ENCODE results near the gene MRPL38. TPM values are rescaled to one million over a fixed set of nuclear protein-coding genes. Genes with fewer than 3 reads are reported as not detected.
"Not testable (repeated sequence)": the region's sequence is repeated elsewhere in the genome, so short reads cannot be mapped to it uniquely, and the experiment has no call there.

Gene MRPL38
- total and polyA plus RNA-seq, 8 donors, result 9.3 to 244 (median 52.2) TPM

DNA sequence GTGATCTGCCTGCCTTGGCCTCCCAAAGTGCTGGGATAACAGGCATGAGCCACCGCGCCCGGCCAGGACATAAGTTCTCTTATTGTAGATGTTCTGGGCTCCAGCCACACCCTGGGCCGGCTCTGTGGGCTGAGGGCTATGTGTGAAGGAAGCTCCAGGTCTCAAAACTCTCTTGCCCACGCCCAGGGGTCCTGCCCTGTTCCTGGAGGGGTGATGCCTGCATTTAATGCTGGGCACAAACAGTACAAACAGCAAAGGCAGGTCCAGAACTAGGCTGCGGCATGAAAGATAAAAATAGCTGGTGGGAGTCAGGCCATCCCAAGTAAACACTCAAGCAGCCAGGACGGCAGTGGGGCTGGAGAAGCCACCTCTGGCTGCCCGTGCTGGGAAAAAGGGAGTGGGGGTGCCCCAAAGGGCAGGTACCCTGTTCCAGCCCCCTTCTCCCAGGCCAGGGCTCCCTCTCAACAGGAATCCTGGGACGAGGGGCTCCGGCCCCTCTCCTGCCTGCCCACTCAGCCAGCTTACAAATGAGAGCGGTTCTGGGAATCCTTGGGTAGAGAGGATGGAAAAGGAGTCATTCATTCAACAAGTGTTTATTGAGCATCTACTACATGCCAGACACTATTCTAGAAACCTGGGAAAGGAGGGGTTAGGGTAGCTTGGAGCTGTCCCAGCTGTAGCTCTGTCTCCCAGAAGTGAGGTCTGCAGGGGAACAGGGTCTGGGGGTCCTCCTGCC lies 30.9 kb downstream of the MRPL38 start:
- Histone ChIP-seq H3K36me3 (peaks cover 8 to 23% (median 18%) of the 10 kb centered on the region in 4 donors), H3K4me1 (peaks cover 53 to 91% (median 83%) of the 10 kb centered on the region in 4 donors), H3K4me3 (no peak overlapping the region), H3K9me3 (no peaks in the 10 kb centered on the region), H3K27me3 (peaks cover 0 to 12% (median 0%) of the 10 kb centered on the region in 3 donors), H3K27ac (peak overlapping the region; percentile 84 to 96 (median 91))
- TF ChIP-seq POLR2A (IDR thresholded peaks at IDR 0.05), result no peak
- TF ChIP-seq EP300 (IDR thresholded peaks at IDR 0.05), result no peak
- TF ChIP-seq, protein P1, sequence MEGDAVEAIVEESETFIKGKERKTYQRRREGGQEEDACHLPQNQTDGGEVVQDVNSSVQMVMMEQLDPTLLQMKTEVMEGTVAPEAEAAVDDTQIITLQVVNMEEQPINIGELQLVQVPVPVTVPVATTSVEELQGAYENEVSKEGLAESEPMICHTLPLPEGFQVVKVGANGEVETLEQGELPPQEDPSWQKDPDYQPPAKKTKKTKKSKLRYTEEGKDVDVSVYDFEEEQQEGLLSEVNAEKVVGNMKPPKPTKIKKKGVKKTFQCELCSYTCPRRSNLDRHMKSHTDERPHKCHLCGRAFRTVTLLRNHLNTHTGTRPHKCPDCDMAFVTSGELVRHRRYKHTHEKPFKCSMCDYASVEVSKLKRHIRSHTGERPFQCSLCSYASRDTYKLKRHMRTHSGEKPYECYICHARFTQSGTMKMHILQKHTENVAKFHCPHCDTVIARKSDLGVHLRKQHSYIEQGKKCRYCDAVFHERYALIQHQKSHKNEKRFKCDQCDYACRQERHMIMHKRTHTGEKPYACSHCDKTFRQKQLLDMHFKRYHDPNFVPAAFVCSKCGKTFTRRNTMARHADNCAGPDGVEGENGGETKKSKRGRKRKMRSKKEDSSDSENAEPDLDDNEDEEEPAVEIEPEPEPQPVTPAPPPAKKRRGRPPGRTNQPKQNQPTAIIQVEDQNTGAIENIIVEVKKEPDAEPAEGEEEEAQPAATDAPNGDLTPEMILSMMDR (IDR thresholded peaks at IDR 0.05), result no peak
- TF ChIP-seq POLR2AphosphoS5 (IDR thresholded peaks at IDR 0.05), result no peak
- WGBS, 5 donors, result 52 to 65% (median 56%) methylated on average over 10 to 11 of the region's 11 CpGs
- no peak for DNase-seq
- intact Hi-C loops (cut with DNase I; ENCODE audit: low total_unique reads), result no loop called here

DNA sequence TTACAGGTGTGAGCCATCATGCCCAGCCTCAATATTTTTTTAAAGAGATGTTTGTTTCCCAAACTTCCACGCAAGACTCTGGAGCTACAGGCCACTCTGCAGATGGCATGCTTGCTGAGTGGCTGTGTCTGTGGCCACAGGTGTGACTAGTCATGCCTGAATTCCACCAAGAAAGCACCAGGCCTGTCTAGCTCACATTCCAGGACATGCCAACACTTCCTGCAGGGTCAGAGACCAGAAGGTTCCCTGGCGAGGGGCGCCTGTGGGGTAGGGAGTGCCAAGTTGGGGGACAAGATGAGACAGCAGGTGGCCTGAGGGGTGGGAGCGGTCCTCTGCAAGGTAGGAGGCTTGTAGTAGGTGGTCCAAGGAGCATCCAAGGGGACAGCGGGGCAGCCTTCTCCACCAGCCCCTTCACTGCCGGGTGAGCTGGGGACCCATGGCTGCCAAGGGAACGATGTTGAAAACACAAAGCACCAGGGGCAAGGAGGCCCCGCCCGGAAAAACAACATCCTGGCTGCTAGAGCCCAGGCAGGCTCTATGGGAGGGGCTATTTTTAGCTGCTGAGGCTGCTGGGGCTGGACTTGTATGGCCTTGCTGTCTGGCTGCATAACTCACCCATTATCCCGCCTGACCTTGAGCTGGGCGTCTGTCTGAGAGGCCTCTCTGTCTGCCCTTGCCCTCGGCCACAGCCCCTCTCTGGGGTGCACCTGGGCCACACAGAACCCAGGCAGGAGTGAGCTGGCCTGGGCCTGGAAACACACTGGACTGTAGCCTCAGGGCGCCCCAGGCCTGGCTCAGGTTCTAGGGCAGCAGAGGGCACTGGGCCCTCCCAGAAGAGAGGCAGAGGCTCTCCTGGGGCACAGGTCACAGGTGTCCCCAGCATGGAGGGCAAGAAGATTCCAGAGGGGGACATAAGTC lies 32.0 kb downstream of the MRPL38 start:
- no peak for TF ChIP-seq EP300 (IDR thresholded peaks at IDR 0.05)
- TF ChIP-seq POLR2A (IDR thresholded peaks at IDR 0.05), result no peak
- TF ChIP-seq POLR2AphosphoS5 (IDR thresholded peaks at IDR 0.05), result peak in 1 of 3 donors; percentile 66
- TF ChIP-seq, protein P1 (IDR thresholded peaks at IDR 0.05), result no peak
- Histone ChIP-seq H3K4me1 (peaks cover 53 to 86% (median 79%) of the 10 kb centered on the region in 4 donors), H3K36me3 (peaks cover 8 to 23% (median 18%) of the 10 kb centered on the region in 4 donors), H3K27me3 (peaks cover 0 to 3% (median 0%) of the 10 kb centered on the region in 3 donors), H3K4me3 (no peak overlapping the region), H3K9me3 (no peaks in the 10 kb centered on the region), H3K27ac (peak overlapping the region; percentile 84 to 96 (median 91))
- WGBS, 5 donors, result 16 to 36% (median 26%) methylated on average over 9 to 13 of the region's 13 CpGs
- peak; percentile 76 to 93 for DNase-seq
- intact Hi-C loops (cut with DNase I; ENCODE audit: low total_unique reads), result no loop called here

DNA sequence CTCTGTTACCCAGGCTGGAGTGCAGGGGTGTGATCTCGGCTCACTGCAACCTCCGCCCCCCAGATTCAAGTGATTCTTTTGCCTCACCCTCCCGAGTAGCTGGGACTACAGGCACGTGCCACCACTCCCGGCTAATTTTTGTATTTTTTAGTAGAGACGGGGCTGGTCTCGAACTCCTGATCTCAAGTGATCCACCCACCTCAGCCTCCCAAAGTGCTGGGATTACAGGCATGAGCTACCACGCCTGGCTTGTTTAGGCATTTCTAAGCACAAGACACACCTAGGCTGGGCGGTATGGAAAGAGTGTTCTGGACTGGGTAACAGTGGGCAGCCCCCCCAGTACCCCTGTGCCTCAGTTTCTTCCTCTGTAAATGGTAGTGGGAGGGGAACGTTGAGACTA lies 34.5 kb downstream of the MRPL38 start:
- Histone ChIP-seq H3K36me3 (peaks cover 8 to 17% (median 16%) of the 10 kb centered on the region in 4 donors), H3K4me1 (peaks cover 33 to 62% (median 58%) of the 10 kb centered on the region in 4 donors), H3K4me3 (peak overlapping the region in 2 of 4 donors; percentile 4 to 22), H3K27ac (peak overlapping the region; percentile 74 to 88 (median 81))
- WGBS, 5 donors, result 66 to 77% (median 74%) methylated on average over 10 of the region's 10 CpGs
- intact Hi-C loops (cut with DNase I; ENCODE audit: low total_unique reads); DNase-seq; H3K27me3 ChIP-seq; H3K9me3 ChIP-seq: not testable (repeated sequence)

DNA sequence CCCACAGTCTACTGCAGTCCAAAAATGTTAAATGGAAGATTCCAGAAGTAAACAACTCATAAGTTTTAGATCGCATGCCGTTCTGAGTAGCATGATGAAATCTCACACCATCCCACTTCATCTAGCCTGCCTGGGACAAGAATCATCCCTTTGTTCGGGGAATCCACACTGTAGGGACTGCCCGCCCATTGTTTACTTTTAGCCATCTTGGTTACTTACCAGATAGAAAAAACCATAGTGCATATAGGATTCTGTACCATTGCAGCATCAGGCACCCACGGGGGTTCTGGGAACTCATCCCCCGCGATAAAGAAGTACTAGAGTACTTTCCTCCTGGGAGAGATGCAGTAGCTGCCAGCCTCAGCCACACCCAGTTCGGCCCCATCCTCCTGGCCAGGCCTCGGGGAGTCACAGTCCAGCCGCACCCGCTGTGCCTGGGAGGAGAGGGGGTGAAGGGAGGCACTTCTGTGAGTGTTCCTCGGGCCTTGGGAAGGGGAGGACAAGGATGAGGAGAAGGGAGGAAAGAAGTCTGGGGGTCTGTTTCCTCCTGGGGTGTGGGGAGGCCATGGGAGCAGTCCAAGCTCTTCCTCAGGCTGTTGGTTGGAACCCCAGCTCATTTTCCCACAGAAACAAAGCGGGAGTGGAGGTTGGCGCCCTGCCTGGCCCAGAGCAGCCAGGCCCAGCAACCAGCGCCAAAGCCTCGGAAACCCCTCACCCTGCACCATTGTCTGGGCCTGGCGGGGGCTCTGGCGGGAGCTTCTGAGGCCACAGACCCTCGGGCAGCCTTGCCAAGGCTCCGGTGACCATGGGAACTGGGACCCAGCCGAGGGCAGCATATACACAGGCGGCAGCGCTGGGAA lies 35.2 kb downstream of the MRPL38 start:
- TF ChIP-seq, protein P1 (IDR thresholded peaks at IDR 0.05), result no peak
- TF ChIP-seq POLR2AphosphoS5 (IDR thresholded peaks at IDR 0.05), result peak in 1 of 3 donors; percentile 35
- Histone ChIP-seq H3K36me3 (peaks cover 4 to 10% (median 8%) of the 10 kb centered on the region in 4 donors), H3K27me3 (no peaks in the 10 kb centered on the region), H3K27ac (peak overlapping the region; percentile 74 to 88 (median 81)), H3K4me1 (peaks cover 26 to 62% (median 56%) of the 10 kb centered on the region in 4 donors), H3K4me3 (peak overlapping the region in 2 of 4 donors; percentile 4 to 22), H3K9me3 (no peaks in the 10 kb centered on the region)
- peak in 1 of 2 donors; percentile 76 for DNase-seq
- intact Hi-C loops (cut with DNase I; ENCODE audit: low total_unique reads), result no loop called here
- 28 to 54% (median 40%) methylated on average over 23 of the region's 23 CpGs for WGBS, 5 donors

DNA sequence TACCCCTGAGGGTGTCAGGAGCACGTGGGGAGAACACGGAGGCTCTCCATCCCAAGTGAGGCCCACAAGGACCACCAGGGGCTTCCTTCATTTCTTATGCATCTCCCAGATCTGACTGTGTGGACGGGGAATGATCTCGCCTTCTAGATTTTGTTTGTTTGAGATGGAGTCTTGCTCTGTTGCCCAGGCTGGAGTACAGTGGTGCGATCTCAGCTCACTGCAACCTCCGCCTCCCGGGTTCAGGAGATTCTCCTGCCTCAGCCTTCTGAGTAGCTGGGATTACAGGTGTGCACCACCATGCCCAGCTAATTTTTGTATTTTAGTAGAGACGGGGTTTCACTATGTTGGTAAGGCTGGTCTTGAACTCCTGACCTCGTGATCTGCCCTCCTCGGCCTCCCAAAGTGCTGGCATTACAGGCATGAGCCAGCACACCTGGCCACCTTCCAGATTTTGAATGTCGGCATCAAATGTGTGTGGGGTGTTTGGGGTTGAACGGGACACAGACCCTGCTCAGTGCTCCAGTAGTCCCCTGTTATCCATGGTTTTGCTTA lies 35.9 kb downstream of the MRPL38 start:
- H3K27me3 ChIP-seq; intact Hi-C loops (cut with DNase I; ENCODE audit: low total_unique reads); H3K4me3 ChIP-seq; H3K9me3 ChIP-seq; DNase-seq; H3K36me3 ChIP-seq: not testable (repeated sequence)
- WGBS, 5 donors, result 80 to 87% (median 84%) methylated on average over 12 of the region's 12 CpGs
- Histone ChIP-seq H3K4me1 (peaks cover 23 to 62% (median 55%) of the 10 kb centered on the region in 4 donors), H3K27ac (peak overlapping the region in 4 of 5 donors; percentile 75 to 88 (median 83))

DNA sequence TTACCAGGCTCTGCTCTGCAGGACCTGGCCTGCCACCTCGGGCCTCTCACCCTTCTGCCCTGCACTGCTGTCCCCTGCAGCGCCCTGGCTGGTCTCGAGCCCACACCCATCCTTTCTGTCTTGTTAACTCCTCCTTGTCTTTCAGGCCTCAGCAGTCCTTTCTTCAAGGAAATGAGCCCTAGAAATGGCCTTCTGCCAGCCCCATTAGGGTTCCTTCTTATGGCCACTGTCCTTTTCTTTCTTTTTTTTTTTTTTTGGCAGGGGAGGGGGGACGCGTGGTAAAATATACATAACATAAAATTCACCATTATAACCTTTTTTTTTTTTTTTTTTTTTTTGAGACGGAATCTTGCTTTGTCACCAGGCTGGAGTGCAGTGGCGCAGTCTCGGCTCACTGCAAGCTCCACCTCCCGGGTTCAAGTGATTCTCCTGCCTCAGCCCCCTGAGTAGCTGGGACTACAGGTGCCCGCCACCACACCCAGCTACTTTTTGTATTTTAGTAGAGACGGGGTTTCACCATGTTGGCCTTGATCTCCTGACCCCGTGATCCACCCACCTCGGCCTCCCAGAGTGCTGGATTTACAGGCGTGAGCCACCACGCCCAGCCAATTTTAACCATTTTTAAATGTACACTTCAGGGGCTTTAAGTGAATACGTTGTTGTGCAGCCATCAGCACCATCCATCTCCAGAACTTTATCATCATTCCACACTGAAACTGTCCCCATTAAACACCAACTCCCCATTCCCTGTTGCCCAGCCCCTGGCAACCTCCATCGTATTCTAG lies 39.1 kb downstream of the MRPL38 start:
- H3K4me3 ChIP-seq; H3K36me3 ChIP-seq; intact Hi-C loops (cut with DNase I; ENCODE audit: low total_unique reads); DNase-seq; H3K27me3 ChIP-seq; H3K9me3 ChIP-seq: not testable (repeated sequence)
- H3K4me1 ChIP-seq, result peaks cover 11 to 48% (median 39%) of the 10 kb centered on the region in 4 donors
- peak overlapping the region in 4 of 5 donors; percentile 47 to 80 (median 74) for H3K27ac ChIP-seq
- whole genome bisulfite sequencing, 5 donors, result 74 to 77% (median 74%) methylated on average over 16 to 17 of the region's 17 CpGs
